Bronchial epithelial cell (primary cell): Measurements from ENCODE around the gene C4orf50. TPM values are rescaled to one million over a fixed set of nuclear protein-coding genes. Genes with fewer than 3 reads are reported as not detected.

Experiments used
- DNase-seq: peaks from one replicate; pipeline ENCODE4 v3.0.0-alpha.2; 2010; ENCODE audit warnings: low read depth
- FAIRE-seq: peaks from 2 replicates; lab custom pipeline; 2011; peaks lifted over from hg19 to GRCh38; lab: Jason Lieb, UNC
- H3K27me3 ChIP-seq: 2 replicates; pipeline ENCODE4 v1.5.1; 2011; ENCODE audit warnings: low read length; ENCODE audit not compliant: control insufficient read depth, insufficient read depth
- H3K36me3 ChIP-seq: 2 replicates; pipeline ENCODE4 v1.5.1; 2011; ENCODE audit warnings: low read length; ENCODE audit not compliant: control insufficient read depth, insufficient read depth
- H3K4me3 ChIP-seq: 2 replicates; pipeline ENCODE4 v1.5.1; 2011; ENCODE audit warnings: mild to moderate bottlenecking, low read depth, low read length, control low read depth
- CTCF ChIP-seq: IDR thresholded peaks from 2 replicates; pipeline ENCODE4 v1.5.1; 2011; ENCODE audit warnings: mild to moderate bottlenecking, moderate library complexity, low read length, control low read depth, inconsistent platforms; ENCODE audit not compliant: insufficient read depth, severe bottlenecking
- total RNA-seq: library from RNA; depleted of rRNA; stranded (reverse); fragments of >200 nt; gene quantifications from 2 replicates; pipeline ENCODE4 v1.2.1, GENCODE V29; 2014

The C4orf50 gene
- not detected in 2 replicates for total RNA-seq

GRCh38 chr4:6018331-6018730 is at the start of gene C4orf50:
C4orf50 (minus strand) TSS chr4:6018431.
- Histone ChIP-seq H3K27me3 (no peaks in the 10 kb centered on the region), H3K36me3 (no peaks in the 10 kb centered on the region), H3K4me3 (no peak within 1 kb of the TSS)
- DNase-seq (no peak), FAIRE-seq (no peak)
- TF ChIP-seq CTCF: no peak

- FAIRE-seq (no peak), DNase-seq (no peak)
- no peak overlapping the region for H3K4me3 ChIP-seq
- no peaks in the 10 kb centered on the region for H3K36me3 ChIP-seq
- TF ChIP-seq CTCF: no peak
- H3K27me3 ChIP-seq: no peaks in the 10 kb centered on the region
Observed at GRCh38 chr4:6065934-6066590, 47.8 kb upstream of the C4orf50 start.

GRCh38 chr4:6065166-6065565 is 46.9 kb upstream of the C4orf50 start:
- no peak overlapping the region for H3K4me3 ChIP-seq
- no peak for TF ChIP-seq CTCF
- FAIRE-seq (no peak), DNase-seq (no peak)
- no peaks in the 10 kb centered on the region for H3K27me3 ChIP-seq
- no peaks in the 10 kb centered on the region for H3K36me3 ChIP-seq

GRCh38 chr4:6064383-6064782 is 46.2 kb upstream of the C4orf50 start:
- Histone ChIP-seq H3K36me3 (no peaks in the 10 kb centered on the region), H3K27me3 (no peaks in the 10 kb centered on the region), H3K4me3 (no peak overlapping the region)
- TF ChIP-seq CTCF: no peak
- DNase-seq (no peak), FAIRE-seq (no peak)

GRCh38 chr4:6063684-6064083 is 45.5 kb upstream of the C4orf50 start:
- no peak for FAIRE-seq
- no peaks in the 10 kb centered on the region for H3K27me3 ChIP-seq
- no peak for TF ChIP-seq CTCF
- H3K36me3 ChIP-seq: no peaks in the 10 kb centered on the region
- no peak overlapping the region for H3K4me3 ChIP-seq
- DNase-seq: no peak

GRCh38 chr4:6062133-6062532 is 43.9 kb upstream of the C4orf50 start:
- DNase-seq (no peak), FAIRE-seq (no peak)
- Histone ChIP-seq H3K4me3 (no peak overlapping the region), H3K27me3 (no peaks in the 10 kb centered on the region), H3K36me3 (no peaks in the 10 kb centered on the region)
- no peak for TF ChIP-seq CTCF
